Duodenal mucosa (tissue), 2 donors: ENCODE measurements around the gene TIMM9.
A peak's percentile ranks its signal among the peaks of the same experiment; 100 is the strongest.

Source experiments
- H3K27ac ChIP-seq: one replicate; pipeline ENCODE4 v1.7.0; 2013; ENCODE audit warnings: low read depth, low read length
- H3K27me3 ChIP-seq, 2 donors: one replicate each; pipeline ENCODE4 v1.7.0; 2013; ENCODE audit warnings: low read length in 2 of 2, control low read depth in 1 of 2; ENCODE audit not compliant: insufficient read depth in 2 of 2, control insufficient read depth in 1 of 2
- H3K36me3 ChIP-seq, 2 donors: one replicate each; pipeline ENCODE4 v1.7.0; 2013; ENCODE audit warnings: low read length in 2 of 2, control low read depth in 1 of 2; ENCODE audit not compliant: insufficient read depth in 2 of 2, control insufficient read depth in 1 of 2
- H3K4me1 ChIP-seq, 2 donors: one replicate each; pipeline ENCODE4 v1.7.0; 2013; ENCODE audit warnings: low read length in 2 of 2, control low read depth in 1 of 2; ENCODE audit not compliant: insufficient read depth in 2 of 2, control insufficient read depth in 1 of 2
- H3K4me3 ChIP-seq, 2 donors: one replicate each; pipeline ENCODE4 v1.7.0; 2013; ENCODE audit warnings: low read length in 2 of 2, low read depth in 1 of 2
- H3K9ac ChIP-seq, 2 donors: one replicate each; pipeline ENCODE4 v1.7.0; 2013; ENCODE audit warnings: low read length in 2 of 2, low read depth in 1 of 2
- H3K9me3 ChIP-seq, 2 donors: one replicate each; pipeline ENCODE4 v1.7.0; 2013; ENCODE audit warnings: low read length in 2 of 2, control low read depth in 1 of 2; ENCODE audit not compliant: control insufficient read depth in 1 of 2

Gene TIMM9

GRCh38 chr14:58398895-58399294, 28.4 kb downstream of the TIMM9 start:
- Histone ChIP-seq H3K36me3 (no peaks in the 10 kb centered on the region), H3K27ac (no peak overlapping the region), H3K9ac (no peak overlapping the region)

GRCh38 chr14:58398495-58398894, 28.8 kb downstream of the TIMM9 start:
- no peaks in the 10 kb centered on the region for H3K9me3 ChIP-seq
- H3K27ac ChIP-seq = no peak overlapping the region
- no peaks in the 10 kb centered on the region for H3K27me3 ChIP-seq
- H3K4me3 ChIP-seq = no peak overlapping the region
- peaks cover 4 to 9% of the 10 kb centered on the region in 2 donors for H3K4me1 ChIP-seq
- no peaks in the 10 kb centered on the region for H3K36me3 ChIP-seq
- no peak overlapping the region for H3K9ac ChIP-seq

More at GRCh38 chr14:58398895-58399294, 28.4 kb downstream of the TIMM9 start:
- H3K4me3 ChIP-seq = no peak overlapping the region
- H3K27me3 ChIP-seq = no peaks in the 10 kb centered on the region
- H3K4me1 ChIP-seq = peaks cover 4 to 9% of the 10 kb centered on the region in 2 donors
- no peaks in the 10 kb centered on the region for H3K9me3 ChIP-seq

- Histone ChIP-seq H3K9ac (no peak overlapping the region), H3K4me1 (peaks cover 4 to 9% of the 10 kb centered on the region in 2 donors), H3K27ac (no peak overlapping the region), H3K9me3 (no peaks in the 10 kb centered on the region), H3K27me3 (no peaks in the 10 kb centered on the region), H3K36me3 (no peaks in the 10 kb centered on the region), H3K4me3 (no peak overlapping the region)
These were observed 30.2 kb downstream of the TIMM9 start for GRCh38 chr14:58397156-58397555.

GRCh38 chr14:58395812-58396788, 31.2 kb downstream of the TIMM9 start, which contains the start of gene TOMM20L:
Gene TOMM20L, plus strand, starts transcription at chr14:58395930. Its CDS starts 28 bp downstream, at chr14:58395958.
- no peaks in the 10 kb centered on the region for H3K9me3 ChIP-seq
- peak within 1 kb of the TSS; percentile 66 to 70 for H3K4me3 ChIP-seq
- H3K36me3 ChIP-seq = no peaks in the 10 kb centered on the region
- peak within 1 kb of the TSS; percentile 22 to 73 for H3K9ac ChIP-seq
- H3K27ac ChIP-seq = peak within 1 kb of the TSS; percentile 68
- peaks cover 4 to 9% of the 10 kb centered on the region in 2 donors for H3K4me1 ChIP-seq
- no peaks in the 10 kb centered on the region for H3K27me3 ChIP-seq

- H3K9ac ChIP-seq = peak overlapping the region; percentile 22 to 73
- H3K27ac ChIP-seq = no peak overlapping the region
- no peaks in the 10 kb centered on the region for H3K9me3 ChIP-seq
- H3K36me3 ChIP-seq = no peaks in the 10 kb centered on the region
- peak overlapping the region; percentile 66 to 70 for H3K4me3 ChIP-seq
- H3K4me1 ChIP-seq = peaks cover 4 to 9% of the 10 kb centered on the region in 2 donors
- H3K27me3 ChIP-seq = no peaks in the 10 kb centered on the region
These were observed 31.8 kb downstream of the TIMM9 start for GRCh38 chr14:58395562-58395811.

- no peak overlapping the region for H3K4me3 ChIP-seq
These were observed 36.5 kb downstream of the TIMM9 start for GRCh38 chr14:58390830-58391229.

GRCh38 chr14:58376791-58377190, 50.5 kb downstream of the TIMM9 start:
- no peaks in the 10 kb centered on the region for H3K9me3 ChIP-seq
- no peak overlapping the region for H3K4me3 ChIP-seq
- H3K36me3 ChIP-seq = peaks cover 10 to 30% of the 10 kb centered on the region in 2 donors
- no peaks in the 10 kb centered on the region for H3K4me1 ChIP-seq
- no peaks in the 10 kb centered on the region for H3K27me3 ChIP-seq
- no peak overlapping the region for H3K27ac ChIP-seq
- H3K9ac ChIP-seq = no peak overlapping the region

More at GRCh38 chr14:58390830-58391229, 36.5 kb downstream of the TIMM9 start:
- no peak overlapping the region for H3K9ac ChIP-seq
- H3K27ac ChIP-seq = no peak overlapping the region
- H3K4me1 ChIP-seq = peaks cover 4 to 6% of the 10 kb centered on the region in 2 donors
- H3K27me3 ChIP-seq = no peaks in the 10 kb centered on the region
- H3K9me3 ChIP-seq = no peaks in the 10 kb centered on the region
- no peaks in the 10 kb centered on the region for H3K36me3 ChIP-seq

GRCh38 chr14:58368956-58369355, 58.4 kb downstream of the TIMM9 start:
- H3K4me3 ChIP-seq = no peak overlapping the region
- peaks cover 38 to 70% of the 10 kb centered on the region in 2 donors for H3K36me3 ChIP-seq
- no peak overlapping the region for H3K27ac ChIP-seq
- no peaks in the 10 kb centered on the region for H3K27me3 ChIP-seq
- H3K9ac ChIP-seq = no peak overlapping the region
- no peaks in the 10 kb centered on the region for H3K4me1 ChIP-seq
- no peaks in the 10 kb centered on the region for H3K9me3 ChIP-seq

- Histone ChIP-seq H3K27me3 (no peaks in the 10 kb centered on the region), H3K4me3 (no peak overlapping the region), H3K9ac (no peak overlapping the region), H3K27ac (no peak overlapping the region), H3K4me1 (no peaks in the 10 kb centered on the region), H3K9me3 (no peaks in the 10 kb centered on the region), H3K36me3 (peaks cover 33 to 62% of the 10 kb centered on the region in 2 donors)
These were observed 60.0 kb downstream of the TIMM9 start for GRCh38 chr14:58367296-58367695.

- no peak overlapping the region for H3K27ac ChIP-seq
- H3K27me3 ChIP-seq = no peaks in the 10 kb centered on the region
- H3K4me1 ChIP-seq = no peaks in the 10 kb centered on the region
- no peak overlapping the region for H3K4me3 ChIP-seq
- no peaks in the 10 kb centered on the region for H3K9me3 ChIP-seq
- peaks cover 37 to 63% of the 10 kb centered on the region in 2 donors for H3K36me3 ChIP-seq
- no peak overlapping the region for H3K9ac ChIP-seq
These were observed 63.0 kb downstream of the TIMM9 start for GRCh38 chr14:58364316-58364715.
